Cerebellar nuclear complex (tissue), 1 donor: Measurements from ENCODE around the gene KPNA2.
A peak's percentile ranks its signal among the peaks of the same experiment; 100 is the strongest.
"Not testable (repeated sequence)": the region's sequence is repeated elsewhere in the genome, so short reads cannot be mapped to it uniquely, and the experiment has no call there.

ENCODE experiments used
- DNase-seq, 2 experiments: peaks; one replicate each; lab custom pipeline; 2025; lab: John Stamatoyannopoulos, UW

KPNA2 gene

DNA sequence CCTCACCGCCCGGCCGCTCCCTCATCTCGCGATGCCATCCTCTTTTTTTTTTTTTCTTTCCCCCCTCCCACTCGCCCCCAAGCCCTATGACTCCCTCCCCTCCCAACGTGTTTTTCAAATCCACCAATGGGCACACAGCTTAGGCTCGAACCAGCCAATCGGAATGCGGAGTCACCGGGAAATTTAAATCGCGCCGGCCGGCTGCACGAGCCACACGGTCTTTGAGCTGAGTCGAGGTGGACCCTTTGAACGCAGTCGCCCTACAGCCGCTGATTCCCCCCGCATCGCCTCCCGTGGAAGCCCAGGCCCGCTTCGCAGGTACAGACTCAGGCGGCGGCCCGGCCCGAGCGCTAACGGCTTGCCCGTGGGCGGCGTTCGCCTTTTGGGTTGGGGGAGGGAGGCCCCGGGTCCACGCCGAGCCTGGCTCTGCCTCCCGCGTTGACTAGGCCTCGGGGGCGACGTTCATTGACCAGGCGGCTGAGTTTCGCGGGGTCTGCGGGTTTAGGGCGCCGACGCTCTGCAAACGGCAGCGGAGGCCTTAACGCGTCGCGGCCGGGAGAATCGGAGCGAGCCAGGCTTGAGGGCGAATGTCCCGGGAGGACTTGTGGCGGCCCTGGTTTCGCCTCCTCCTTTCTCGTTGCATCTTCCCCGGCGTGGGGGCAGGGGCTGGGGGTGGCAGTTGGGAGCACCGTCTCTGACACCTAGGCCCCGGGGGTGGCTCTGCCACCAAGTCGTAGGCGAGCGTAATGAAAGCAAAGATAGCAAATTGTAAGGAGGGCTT, at the start of gene KPNA2:
Gene KPNA2 (plus strand): TSS at position 213 of the 781 bp plus-strand sequence. CDS start 1,398 bp downstream, outside the sequence.
- peak; percentile 59 to 87 for DNase-seq

DNA sequence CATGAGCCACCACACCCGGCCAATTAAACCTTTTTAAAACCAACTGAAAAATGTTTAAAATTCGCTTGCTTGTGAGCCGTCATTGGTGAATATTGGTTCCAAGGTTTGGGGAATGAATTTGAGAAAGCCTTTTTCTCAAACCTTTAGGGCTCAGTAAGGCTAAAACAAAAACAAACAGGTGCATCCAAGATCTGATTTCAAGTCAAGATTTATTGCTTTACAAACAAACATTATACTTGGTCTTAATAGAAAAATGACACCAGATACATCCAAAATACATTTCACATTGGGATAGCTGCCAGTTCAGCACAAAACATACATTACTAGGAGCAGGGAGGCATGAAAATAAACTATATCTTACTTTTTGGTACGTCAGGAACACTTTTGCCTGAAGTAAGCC, 44.6 kb upstream of the KPNA2 start:
- no peak for DNase-seq

DNA sequence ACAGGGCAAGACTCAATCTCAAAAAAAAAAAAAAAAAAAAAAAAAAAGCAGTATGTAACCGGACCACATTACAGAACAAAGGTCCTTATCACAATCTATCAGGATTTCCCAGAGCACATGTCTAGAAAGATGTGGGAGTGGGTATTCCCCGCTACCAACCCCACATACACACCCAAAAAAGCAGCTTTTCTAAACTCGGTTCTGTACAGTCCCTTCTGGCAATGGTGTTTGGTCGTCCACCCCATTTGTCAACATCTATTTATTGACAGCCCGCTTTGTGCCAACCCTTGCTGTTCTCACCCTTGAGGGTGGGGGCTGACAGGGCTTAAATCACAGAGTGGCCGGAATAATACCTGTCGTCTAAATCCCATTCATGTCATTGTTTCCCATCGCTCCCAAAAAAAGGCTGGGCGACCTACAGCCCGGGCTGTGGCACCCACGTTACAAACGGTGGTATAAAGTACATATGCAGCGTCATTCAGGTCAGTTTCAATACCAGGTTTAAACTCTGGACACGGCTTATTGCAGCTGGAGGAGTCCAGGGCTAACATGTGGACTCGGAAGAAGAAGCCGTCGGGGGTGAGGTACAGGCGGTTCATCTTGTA, 42.9 kb upstream of the KPNA2 start:
- DNase-seq, result no peak

DNA sequence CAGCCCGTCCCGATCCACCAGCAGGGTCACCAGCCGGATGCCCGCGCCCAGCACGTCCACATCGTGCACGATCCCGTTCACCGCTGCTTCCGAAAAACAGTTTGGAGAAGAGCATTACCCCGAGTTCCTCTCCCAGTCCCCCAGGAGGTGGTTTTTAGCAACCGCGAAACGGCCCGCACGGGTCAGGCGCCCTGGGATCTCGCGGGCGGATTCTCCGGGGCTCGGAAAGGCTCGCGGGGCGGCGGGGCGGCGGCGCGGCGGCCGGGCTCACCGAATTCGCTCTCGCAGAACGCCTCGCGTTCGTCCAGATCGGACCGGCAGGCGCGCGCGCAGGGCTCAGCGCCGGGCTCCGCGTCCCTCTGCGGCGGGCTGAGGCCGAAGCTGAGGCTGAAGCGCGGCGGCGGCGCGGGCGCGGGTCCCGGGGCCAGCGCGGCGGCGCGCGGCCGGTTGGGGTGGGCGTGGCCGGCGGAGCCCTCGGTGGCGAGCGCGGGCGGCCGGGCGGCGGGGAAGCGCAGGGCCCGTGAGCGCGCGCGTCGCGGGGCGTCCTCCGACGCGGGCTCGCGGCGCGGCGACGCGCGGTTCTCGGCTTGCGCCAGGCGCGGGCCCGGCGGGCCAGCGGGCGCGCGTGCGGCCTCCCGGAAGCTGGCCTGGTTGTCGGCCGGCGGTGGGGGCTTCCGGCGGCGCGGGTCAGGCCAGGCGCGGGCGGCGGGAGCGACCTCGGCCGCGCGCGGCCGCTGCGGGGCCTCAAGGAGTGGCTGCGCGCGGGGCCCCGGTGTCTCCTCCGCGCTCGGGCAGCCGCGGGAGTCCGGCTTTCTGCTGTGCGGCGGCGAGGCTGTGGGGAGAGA, 42.2 kb upstream of the KPNA2 start:
- DNase-seq, result peak in 1 of 2 experiments; percentile 19

DNA sequence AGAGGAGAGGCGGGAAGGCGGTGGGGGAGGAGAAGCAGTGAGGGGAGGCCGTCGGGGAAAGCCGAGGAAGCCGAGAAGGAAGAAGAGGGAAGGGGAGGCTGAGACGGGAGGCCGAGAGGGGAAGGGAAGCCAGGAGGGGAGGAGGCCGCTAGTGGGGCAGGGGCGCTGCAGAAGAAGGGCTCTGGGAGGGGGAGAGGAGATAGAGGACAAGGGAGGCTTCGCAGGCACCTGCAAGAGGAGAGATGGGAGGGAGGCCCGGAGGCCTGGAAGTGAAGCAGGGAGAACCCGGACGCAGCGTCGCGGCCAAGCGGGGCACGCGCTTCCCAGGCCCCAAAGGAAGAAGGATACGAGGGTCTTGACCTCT, 41.6 kb upstream of the KPNA2 start:
- DNase-seq, result no peak

DNA sequence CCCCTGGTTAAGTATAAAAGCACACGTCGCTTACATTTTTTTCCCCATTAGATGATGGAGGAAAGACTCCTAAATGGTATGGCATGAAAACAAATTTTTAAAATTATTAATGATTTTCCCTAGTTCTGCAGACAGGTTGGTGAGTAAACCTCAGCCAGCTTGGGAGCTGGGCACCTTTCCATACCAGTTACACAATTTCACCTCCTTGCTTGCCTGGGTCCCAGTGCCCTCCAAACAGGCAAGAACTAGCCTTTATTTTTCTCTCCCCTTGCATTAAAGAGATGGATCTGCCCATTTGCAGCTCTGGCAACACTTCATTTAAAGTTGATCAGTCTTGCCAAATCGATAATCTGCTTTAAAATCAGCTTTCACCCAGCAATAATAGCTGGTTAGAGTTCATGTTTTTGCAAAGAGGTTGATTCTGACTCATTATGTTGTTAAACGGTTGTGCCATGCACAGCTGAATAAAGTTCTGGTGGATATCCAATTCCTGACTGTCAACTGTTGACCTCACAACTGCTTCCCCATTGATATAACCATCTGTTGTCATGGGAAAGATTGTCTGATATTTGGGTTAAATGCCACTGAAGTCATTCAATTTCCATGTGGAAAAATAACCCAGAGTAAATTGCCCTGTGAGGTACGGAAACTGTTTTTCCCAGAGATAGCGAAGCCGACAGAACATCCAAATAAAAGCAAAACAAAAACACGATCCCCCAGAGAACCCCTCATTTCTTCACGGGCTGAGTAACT, 40.5 kb upstream of the KPNA2 start:
- peak in 1 of 2 experiments; percentile 37 for DNase-seq

DNA sequence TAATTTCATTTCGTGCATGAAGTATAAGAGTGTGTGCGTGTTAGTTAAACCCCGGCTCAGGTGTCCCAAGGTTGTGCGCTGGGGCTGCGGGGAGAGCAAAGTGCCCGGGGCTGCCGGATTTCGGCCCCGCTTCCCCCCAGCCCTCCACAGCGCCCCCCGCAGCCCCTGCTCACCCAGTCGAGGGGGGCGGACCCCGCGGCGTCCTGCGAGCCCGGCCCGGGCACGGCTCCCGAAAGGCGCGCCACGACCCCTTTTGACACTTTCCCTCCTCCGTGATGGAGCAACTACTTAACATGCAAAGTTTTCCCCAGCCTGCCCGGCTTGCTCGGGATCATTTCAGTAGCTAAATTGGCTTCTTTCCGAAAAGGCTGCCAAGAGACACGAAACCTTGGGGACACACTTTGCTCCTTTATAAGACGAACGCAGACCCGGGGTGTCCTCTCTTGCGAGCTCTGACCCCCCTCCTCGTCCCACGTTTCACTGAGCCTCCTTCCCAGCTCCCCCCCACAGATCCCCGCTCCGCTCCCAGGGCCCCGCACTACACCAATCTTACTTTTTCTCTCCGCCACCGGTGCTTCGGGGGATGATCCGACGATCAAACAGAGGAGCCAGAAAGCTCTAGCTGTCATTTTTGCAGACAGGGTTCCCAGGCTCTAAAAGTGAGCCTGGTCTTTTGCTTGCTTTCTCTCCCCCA, 39.8 kb upstream of the KPNA2 start:
- DNase-seq, result no peak

DNA sequence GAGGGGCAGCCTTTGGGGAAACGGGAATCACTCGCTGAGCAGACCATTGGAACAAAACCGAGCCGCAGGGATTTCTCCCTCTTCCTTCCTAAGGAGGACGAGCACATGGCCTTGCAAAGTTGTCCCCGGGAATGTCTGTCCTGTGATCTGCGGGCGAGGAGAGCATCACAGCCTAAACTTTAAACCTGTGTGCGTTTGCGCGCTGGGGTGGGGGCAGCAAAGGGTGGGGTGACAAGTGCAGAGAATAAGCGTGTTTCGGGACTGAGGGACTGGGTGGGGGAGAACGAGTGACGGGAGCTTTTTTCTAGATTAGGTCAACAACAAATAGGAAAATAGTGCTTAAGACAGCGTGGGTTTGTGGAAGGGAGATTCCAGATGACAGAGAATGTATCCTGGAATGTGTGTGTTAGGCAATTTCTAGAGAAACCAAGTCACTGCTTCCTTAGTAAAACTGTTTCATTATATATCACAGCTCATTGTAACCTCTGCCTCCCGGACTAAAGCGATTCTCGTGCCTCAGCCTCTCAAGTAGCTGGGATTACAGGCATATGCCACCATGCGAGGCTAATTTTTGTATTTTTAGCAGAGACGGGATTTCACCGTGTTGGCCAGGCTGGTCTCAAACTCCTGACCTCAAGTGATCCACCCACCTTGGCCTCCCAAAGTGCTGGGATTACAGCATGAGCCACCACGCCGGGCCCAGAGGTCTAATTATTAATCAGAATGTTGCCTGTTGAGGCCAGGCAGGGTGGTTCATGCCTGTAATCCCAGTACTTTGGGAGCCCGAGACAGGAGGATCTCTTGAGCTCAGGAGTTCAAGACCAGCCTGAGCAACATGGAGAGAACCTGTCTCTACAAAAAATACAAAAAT, 39.0 kb upstream of the KPNA2 start, which contains the start of gene C17orf58:
Gene C17orf58 (minus strand): TSS at position 169 of the 871 bp plus-strand sequence. CDS start 271 bp downstream, outside the sequence.
- DNase-seq, result not testable (repeated sequence)

DNA sequence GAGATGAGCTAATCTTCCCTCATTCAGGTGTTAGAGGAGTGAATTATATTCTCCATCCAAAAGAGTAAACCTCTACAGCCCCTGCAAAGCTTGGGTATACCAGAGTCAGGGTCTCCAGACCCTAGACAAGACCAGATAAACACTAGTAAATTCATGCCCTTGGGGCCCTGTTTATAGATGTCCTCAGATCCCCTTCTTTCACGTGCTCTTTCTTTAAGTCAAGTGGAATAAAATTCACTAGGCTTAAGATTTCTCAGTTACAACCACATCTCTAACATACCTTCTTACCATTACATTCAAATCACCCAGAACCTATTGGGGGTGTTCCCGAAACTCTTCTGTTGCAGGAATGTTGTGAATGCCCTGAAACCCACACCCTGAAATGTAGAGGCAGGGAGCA, 37.1 kb upstream of the KPNA2 start:
- no peak for DNase-seq

DNA sequence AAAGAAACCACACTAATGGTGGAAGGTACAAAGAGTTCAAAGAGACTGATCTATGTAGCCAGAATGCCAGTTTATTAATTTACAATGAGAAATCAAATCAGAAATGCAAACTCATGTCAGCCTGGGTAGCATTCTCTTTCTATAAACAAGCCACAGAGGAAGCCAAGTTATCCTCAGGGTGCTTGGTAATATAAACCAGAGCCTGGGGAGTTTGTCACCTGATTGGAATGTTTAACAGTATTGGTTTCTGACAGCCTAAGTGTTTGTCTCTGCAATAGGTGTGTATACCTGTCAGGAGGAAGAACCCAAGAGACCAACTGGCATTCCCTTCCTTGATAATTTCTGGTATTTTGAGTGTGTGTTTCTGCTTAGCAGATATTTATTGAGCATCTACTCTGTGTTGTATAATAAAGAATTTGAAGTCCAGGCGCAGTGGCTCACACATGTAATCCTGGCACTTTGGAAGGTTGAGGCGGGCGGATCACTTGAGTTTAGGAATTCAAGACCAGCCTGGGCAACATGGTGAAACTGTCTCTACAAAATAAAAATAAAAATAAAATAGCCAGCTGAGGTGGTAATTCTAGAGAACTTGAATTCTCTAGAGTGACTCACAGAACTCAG, 36.1 kb upstream of the KPNA2 start:
- no peak for DNase-seq

DNA sequence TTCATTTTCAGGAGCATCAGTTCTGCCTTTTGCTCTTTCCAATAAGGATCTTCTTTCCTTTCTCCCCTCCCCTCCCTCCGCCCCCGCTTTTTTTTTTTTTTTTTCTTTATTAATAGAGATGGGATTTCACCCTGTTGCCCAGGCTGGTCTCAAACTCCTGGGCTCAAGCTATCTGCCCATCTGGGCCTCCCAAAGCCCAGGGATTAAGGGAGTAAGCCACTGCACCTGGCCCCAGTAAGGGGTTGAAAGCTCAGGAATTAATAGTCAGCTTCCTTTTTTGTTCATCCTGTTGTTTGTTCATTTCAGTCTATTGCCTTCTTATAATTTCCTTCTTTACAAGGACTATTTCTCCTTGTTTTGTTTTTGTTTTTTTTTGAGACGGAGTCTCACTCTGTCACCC, 31.3 kb upstream of the KPNA2 start:
- DNase-seq, result no peak

DNA sequence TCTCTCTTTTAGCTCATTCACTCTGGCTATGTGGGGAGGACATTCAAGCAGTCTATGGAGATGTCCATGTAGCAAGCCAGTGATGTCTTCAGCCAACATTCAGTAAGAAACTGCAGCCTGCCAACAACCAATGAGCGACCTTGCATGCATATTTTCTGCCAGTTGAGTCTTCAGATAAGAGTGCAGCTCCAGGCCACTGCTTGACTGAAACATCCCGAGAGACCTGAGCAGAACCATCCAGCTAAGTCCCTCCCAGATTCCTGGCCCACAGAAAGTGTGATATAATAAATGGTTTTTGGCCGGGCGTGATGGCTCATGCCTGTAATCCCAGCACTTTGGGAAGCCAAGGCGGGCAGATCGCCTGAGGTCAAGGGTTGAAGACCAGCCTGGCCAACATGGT, 28.7 kb upstream of the KPNA2 start:
- DNase-seq, result no peak

DNA sequence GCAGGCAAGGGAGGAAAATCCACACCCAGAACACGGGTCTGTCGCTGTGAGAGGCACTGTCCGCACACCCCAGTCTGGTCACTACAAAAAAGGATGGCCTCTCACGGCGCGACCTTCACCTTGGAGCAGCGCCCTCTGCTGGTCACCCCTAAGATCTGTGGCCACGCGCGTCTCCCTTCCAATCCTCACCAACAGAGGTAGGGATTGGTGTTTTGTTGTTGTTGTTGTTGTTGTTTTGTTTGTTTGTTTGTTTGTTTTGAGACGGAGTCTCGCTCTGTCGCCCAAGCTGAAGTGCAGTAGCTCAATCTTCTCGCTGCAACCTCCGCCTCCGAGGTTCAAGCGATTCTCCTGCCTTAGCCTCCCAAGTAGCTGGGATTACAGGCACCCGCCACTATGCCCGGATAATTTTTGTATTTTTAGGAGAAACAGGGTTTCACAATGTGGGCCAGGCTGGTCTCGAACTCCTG, 24.3 kb upstream of the KPNA2 start:
- DNase-seq, result no peak

DNA sequence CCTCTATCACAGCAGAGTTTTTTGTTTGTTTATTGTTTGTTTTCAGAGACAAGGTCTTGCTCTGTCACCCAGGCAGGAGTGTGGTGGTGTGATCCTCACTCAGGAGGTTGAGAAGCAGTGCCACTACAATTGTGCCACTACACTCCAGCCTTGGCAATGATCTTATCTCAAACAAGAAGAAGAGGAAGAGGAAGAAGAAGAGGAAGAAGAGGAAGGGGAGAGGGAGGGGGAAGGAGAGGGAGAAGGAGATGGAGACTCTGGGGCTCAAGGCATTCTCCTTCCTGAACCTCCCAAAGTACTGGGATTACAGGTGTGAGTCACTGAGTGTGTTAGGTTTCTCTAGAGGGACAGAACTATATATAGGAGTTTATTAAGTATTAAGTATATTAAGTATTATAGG, 22.1 kb upstream of the KPNA2 start:
- DNase-seq, result no peak

DNA sequence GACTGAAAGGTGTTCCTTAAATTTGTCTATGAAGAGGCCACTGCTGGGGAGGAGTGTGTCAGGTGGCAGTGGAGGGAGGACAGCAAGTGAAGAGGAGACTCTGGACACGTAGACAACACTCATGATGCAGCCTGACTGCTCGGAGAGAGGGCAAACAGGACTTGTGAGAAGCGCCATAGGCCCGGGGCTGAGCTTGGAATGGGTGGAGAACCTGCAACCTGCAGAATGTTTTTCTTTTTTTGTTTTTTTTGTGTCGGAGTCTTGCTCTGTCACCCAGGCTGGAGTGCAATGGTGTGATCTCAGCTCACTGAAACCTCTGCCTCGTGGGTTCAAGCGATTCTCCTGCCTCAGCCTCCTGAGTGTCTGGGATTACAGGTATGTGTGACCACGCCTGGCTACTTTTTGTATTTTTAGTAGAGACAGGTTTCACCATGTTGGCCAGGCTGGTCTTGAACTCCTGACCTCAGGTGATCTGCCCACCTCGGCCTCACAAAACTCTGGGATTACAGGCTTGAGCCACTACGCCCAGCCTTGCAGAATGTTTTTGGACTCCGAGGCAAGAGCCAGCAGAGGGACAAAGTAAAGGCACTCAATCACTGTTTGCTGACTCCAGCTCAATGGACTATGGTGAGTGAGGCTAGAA, 20.3 kb upstream of the KPNA2 start:
- DNase-seq, result no peak

DNA sequence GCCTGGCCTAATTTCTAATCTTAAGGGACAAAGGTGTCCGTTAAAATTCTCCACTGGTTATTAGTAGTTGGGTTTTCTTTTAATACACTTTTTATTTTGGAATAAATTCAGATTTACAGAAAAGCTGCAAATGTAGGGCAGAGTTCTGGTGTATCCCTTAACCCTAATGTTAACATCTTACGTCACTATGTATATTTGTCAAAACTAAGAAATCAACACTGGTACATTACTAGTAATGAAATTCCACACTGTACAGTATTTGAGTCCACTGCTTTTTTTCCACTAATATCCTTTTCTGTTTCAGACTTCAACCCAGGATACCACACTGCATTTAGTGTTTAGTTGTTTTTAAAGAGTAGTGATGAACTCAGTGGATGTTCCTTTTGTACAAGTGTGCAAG, 18.7 kb upstream of the KPNA2 start:
- no peak for DNase-seq

DNA sequence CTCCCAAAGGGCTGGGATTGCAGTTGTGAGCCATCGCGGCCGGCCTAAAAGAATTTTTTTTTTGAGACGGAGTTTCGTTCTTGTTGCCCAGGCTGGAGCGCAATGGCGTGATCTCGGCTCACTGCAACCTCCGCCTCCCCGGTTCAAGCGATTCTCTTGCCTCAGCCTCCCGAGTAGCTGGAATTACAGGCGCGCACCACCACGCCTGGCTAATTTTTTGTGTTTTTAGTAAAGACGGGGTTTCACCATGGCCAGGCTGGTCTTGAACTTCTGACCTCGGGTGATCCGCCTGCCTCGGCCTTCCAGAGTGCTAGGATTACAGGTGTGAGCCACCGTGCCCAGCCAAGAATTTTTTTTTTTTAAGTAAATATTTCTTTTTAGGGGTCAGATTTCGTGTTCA, 17.0 kb upstream of the KPNA2 start:
- DNase-seq, result not testable (repeated sequence)

DNA sequence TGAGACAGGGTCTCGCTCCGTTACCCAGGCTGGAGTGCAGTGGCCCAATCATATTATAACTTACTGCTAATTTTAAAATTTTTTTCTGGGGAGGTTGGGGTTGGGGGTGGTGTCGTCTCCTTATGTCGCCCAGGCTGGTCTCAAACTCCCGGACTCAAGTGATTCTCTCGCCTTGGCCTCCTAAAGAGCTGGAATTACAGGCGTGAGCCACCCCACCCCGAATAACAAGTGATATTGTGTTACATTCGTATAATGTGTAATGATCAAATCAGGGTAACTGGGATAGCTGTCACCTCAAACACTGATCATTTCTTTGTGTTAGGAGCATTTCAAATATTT, 16.2 kb upstream of the KPNA2 start:
- no peak for DNase-seq

DNA sequence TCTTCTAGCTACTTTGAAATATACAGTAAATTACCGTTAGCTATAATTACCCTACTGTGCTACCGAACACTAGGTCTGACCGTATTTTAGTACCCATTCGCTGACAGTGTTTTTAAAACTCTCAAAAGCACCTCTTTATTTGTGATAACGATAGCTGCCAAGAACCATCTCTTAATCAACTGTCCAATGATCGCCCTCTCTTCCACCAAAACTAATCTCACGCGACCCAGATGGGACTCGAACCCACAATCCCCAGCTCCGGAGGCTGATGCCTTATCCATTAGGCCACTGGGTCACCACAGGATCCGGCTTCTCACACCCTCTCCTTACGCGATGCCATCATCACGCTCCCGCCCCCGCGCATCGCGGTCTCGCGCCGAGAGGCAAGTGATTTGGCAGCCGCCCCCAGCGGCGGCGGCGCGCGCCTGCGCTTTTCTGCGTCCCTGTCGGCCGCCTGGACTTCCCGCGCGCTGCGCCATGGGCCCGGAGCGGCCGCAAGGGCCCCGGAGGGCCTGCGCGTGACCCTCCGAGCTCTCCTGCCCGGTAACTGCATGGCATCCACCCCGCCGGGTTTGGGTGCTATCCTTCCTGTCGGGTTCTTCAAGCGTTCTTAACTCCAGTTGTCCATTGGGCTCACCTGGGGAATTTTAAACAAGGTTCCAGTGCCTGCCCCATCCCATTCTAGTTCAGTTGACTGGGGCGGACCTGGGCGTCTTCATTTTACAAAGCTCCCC, 15.7 kb upstream of the KPNA2 start:
- DNase-seq, result peak; percentile 70 to 89
